ENCODE measurements around the gene LDLRAD3. TPM values are rescaled to one million over a fixed set of nuclear protein-coding genes. Genes with fewer than 3 reads are reported as not detected.

Gene LDLRAD3
- total and polyA plus RNA-seq, 9 donors, result 14.5 to 32.4 (median 17.2) TPM

DNA sequence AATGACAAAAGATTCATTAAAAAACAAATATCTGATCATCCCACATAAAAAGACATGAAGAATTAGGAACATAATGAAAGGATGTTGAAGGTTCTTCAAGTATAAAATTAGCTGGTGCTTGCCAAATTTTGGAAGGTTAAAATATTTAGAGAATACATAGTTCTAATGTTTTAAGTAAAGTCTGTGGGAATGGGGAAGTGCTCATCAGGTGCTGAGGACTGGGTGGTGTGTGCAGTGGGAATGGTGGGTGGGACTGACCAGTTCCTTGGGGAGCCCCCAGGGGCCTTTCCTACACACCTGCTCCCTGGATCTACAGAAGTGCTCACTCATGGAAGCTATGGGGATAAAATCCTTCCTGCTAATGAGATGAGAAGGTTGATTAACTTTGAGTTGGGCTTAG lies 11.8 kb downstream of the LDLRAD3 start:
- H3K4me3 ChIP-seq, result no peak overlapping the region
- no peak for DNase-seq
- TF ChIP-seq, protein P1, sequence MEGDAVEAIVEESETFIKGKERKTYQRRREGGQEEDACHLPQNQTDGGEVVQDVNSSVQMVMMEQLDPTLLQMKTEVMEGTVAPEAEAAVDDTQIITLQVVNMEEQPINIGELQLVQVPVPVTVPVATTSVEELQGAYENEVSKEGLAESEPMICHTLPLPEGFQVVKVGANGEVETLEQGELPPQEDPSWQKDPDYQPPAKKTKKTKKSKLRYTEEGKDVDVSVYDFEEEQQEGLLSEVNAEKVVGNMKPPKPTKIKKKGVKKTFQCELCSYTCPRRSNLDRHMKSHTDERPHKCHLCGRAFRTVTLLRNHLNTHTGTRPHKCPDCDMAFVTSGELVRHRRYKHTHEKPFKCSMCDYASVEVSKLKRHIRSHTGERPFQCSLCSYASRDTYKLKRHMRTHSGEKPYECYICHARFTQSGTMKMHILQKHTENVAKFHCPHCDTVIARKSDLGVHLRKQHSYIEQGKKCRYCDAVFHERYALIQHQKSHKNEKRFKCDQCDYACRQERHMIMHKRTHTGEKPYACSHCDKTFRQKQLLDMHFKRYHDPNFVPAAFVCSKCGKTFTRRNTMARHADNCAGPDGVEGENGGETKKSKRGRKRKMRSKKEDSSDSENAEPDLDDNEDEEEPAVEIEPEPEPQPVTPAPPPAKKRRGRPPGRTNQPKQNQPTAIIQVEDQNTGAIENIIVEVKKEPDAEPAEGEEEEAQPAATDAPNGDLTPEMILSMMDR (IDR thresholded peaks at IDR 0.05), result no peak
- TF ChIP-seq POLR2A (IDR thresholded peaks at IDR 0.05) (no peak), EP300 (IDR thresholded peaks at IDR 0.05) (no peak)
- no peaks in the 10 kb centered on the region for H3K36me3 ChIP-seq
- H3K27ac ChIP-seq, result no peak overlapping the region
- peaks cover 4% of the 10 kb centered on the region for H3K4me1 ChIP-seq (ENCODE audit: insufficient read depth)
- no peaks in the 10 kb centered on the region for H3K27me3 ChIP-seq
- no peaks in the 10 kb centered on the region for H3K9me3 ChIP-seq
- intact Hi-C loops (cut with DNase I), result loop anchor here in 1 of 4 donors (10.0 kb wide), 1 partner anchor 169 kb away; no protein-coding TSS in a partner anchor

DNA sequence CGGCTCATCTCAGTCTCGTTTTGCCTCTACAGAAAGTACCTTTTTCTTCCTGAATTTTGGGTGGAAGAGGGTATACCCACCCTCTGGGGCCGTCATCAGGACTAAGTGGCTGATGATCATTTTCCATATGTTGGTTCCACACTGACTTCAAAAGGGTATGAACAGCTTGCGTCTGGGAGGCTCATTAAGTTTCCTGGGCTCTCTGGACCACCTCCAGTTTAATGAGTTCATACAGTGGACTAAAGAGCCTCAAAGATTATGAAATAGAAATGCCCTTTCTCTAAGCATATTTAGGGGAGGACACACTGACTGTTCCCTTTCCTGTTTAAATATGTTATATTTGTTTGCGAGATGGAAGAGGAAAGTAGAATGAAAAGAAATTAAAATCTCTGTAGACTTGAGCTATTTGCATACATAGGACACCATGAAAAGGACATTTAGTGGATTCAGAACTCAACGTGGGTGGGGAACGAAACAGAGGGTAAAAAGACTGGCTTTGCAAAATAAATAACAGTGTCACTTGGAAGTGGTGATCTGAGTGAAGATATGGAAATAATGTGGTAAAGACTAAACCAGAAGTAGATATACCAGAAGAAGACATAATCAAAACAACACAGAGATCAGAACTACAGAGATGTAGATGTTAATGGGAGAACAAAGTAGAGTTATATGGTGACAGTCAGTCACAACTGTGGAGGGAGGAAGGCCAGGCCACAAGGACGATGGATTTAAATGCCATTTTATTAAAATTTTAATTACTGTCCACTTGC lies 18.7 kb downstream of the LDLRAD3 start:
- Histone ChIP-seq H3K9me3 (no peaks in the 10 kb centered on the region), H3K4me3 (no peak overlapping the region), H3K36me3 (no peaks in the 10 kb centered on the region), H3K27ac (no peak overlapping the region), H3K4me1 (ENCODE audit: insufficient read depth) (peaks cover 5% of the 10 kb centered on the region), H3K27me3 (no peaks in the 10 kb centered on the region)
- TF ChIP-seq POLR2A (IDR thresholded peaks at IDR 0.05), result no peak
- TF ChIP-seq EP300 (IDR thresholded peaks at IDR 0.05), result no peak
- TF ChIP-seq, protein P1 (IDR thresholded peaks at IDR 0.05), result no peak
- intact Hi-C loops (cut with DNase I), result no loop called here
- 82 to 83% (median 83%) methylated on average over 8 of the region's 8 CpGs for WGBS, 3 donors
- no peak for DNase-seq

DNA sequence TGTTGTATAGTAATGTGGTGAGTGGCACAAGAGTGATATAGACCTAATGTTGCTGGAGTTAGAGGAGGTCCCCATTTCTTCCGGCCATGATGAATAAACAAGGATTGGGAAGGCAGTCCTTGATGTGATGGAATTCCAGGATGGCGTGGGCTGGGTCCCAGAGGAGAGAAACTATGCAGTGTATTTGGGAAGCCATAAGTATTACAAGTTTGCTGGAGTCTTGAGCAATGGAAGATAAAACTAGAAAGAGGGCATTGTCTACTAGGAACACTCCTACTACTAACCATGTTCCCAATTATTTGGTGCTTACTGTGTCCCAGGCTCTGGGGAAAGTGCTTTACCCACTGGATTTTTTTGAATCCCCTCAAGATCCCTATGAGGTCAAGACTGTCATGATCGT lies 20.0 kb downstream of the LDLRAD3 start:
- intact Hi-C loops (cut with DNase I), result no loop called here
- Histone ChIP-seq H3K27me3 (no peaks in the 10 kb centered on the region), H3K36me3 (no peaks in the 10 kb centered on the region), H3K4me3 (no peak overlapping the region), H3K27ac (no peak overlapping the region), H3K4me1 (ENCODE audit: insufficient read depth) (peaks cover 7% of the 10 kb centered on the region), H3K9me3 (no peaks in the 10 kb centered on the region)
- TF ChIP-seq POLR2A (IDR thresholded peaks at IDR 0.05) (no peak), EP300 (IDR thresholded peaks at IDR 0.05) (no peak)
- TF ChIP-seq, protein P1 (IDR thresholded peaks at IDR 0.05), result no peak
- 72 to 87% (median 79%) methylated on average over 3 of the region's 3 CpGs for WGBS, 3 donors
- DNase-seq, result no peak

DNA sequence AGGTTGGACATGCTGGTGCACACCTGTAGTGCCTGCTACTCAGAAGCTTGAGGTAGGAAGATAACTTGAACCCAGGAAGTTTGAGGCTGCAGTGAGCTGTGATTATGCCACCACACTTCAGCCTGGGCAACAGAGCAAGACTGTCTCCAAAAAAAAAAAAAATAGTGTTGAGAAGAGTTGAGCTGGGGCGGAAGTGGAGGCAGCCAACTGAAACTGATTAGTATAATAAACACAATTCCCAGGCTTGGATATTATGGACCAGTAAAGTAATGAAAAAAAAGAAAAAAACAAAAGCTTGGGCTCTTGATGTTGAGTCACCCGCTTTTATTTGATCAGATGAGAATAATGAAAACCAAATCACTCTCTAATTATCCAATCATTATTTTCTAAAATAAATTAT lies 21.0 kb downstream of the LDLRAD3 start:
- Histone ChIP-seq H3K4me3 (no peak overlapping the region), H3K36me3 (no peaks in the 10 kb centered on the region), H3K9me3 (no peaks in the 10 kb centered on the region), H3K27ac (no peak overlapping the region), H3K4me1 (ENCODE audit: insufficient read depth) (peaks cover 9% of the 10 kb centered on the region), H3K27me3 (no peaks in the 10 kb centered on the region)
- WGBS, 3 donors, result 65 to 86% (median 80%) methylated on average over 2 of the region's 2 CpGs
- intact Hi-C loops (cut with DNase I), result no loop called here
- TF ChIP-seq, protein P1 (IDR thresholded peaks at IDR 0.05), result no peak
- DNase-seq, result no peak

Measured in ovary (tissue), 9 donors.